Measurements from ENCODE around the gene ANKRD11. TPM values are rescaled to one million over a fixed set of nuclear protein-coding genes. Genes with fewer than 3 reads are reported as not detected.
"Not testable (repeated sequence)": the region's sequence is repeated elsewhere in the genome, so short reads cannot be mapped to it uniquely, and the experiment has no call there.

ANKRD11 gene
- polyA plus RNA-seq, 1 donor = 72.7 TPM

DNA sequence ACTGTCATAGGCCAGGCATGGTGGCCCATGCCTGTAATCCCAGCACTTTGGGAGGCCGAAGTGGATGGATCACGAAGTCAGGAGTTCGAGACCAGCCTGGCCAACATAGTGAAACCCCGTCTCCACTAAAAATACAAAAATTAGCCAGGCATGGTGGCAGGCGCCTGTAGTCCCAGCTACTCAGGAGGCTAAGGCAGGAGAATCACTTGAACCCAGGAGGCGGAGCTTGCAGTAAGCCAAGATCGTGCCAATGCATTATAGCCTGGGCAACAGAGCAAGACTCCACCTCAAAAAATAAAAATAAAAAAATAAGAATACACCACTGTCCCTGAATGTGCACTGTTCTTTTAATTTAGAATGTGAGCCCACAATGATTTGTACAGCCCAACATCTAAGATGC is 61.8 kb downstream of the ANKRD11 start:
- not testable (repeated sequence) for DNase-seq

- DNase-seq = no peak
These were observed 63.4 kb downstream of the ANKRD11 start for GRCh38 chr16:89426736-89427530.

GRCh38 chr16:89425523-89425922 is 64.8 kb downstream of the ANKRD11 start:
- no peak for DNase-seq

- DNase-seq = peak; percentile 36
These were observed 66.6 kb downstream of the ANKRD11 start for GRCh38 chr16:89423681-89424260.

- no peak for DNase-seq
These were observed 67.3 kb downstream of the ANKRD11 start for GRCh38 chr16:89422905-89423630.

- no peak for DNase-seq
These were observed 67.8 kb downstream of the ANKRD11 start for GRCh38 chr16:89422527-89422904.

DNA sequence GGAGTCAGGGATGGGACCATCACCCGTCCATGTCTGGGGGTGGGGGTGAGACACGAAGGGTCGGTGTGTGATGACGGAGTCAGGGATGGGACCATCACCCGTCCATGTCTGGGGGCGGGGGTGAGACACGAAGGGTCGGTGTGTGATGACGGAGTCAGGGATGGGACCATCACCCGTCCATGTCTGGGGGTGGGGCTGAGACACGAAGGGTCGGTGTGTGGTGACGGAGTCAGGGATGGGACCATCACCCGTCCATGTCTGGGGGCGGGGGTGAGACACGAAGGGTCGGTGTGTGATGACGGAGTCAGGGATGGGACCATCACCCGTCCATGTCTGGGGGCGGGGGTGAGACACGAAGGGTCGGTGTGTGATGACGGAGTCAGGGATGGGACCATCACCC is 69.1 kb downstream of the ANKRD11 start:
- DNase-seq = not testable (repeated sequence)

GRCh38 chr16:89420204-89420603 is 70.2 kb downstream of the ANKRD11 start:
- DNase-seq = no peak

GRCh38 chr16:89418352-89418751 is 72.0 kb downstream of the ANKRD11 start:
- DNase-seq = no peak

GRCh38 chr16:89417352-89417751 is 73.0 kb downstream of the ANKRD11 start:
- DNase-seq = no peak

- no peak for DNase-seq
These were observed 76.4 kb downstream of the ANKRD11 start for GRCh38 chr16:89413811-89414585.

GRCh38 chr16:89412811-89413210 is 77.5 kb downstream of the ANKRD11 start:
- DNase-seq = no peak

- DNase-seq = no peak
These were observed 79.0 kb downstream of the ANKRD11 start for GRCh38 chr16:89411335-89411850.

- no peak for DNase-seq
These were observed 79.5 kb downstream of the ANKRD11 start for GRCh38 chr16:89410794-89411309.

DNA sequence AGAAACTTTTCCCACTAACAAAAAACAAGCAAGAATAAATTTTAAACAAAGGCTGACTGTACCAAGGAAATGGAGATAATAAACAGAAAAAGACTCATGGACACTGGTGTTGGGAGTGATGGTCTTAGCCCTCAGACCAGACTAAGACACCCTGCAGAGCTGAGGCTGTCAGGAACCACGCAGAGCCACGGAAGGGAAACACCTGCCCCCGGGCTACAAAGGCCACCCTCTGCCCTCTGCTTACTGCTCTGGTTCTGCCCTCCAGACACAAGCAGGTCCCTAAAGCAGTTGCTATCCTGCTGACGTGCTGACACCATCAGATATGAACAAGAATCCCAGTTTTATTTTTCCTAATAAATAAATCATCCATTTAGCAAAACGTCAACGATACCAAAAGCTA is 80.0 kb downstream of the ANKRD11 start:
- DNase-seq = no peak

- no peak for DNase-seq
These were observed 81.1 kb downstream of the ANKRD11 start for GRCh38 chr16:89409161-89409711.

GRCh38 chr16:89408315-89408714 is 82.0 kb downstream of the ANKRD11 start:
- no peak for DNase-seq

- no peak for DNase-seq
These were observed 82.4 kb downstream of the ANKRD11 start for GRCh38 chr16:89407925-89408300.

- no peak for DNase-seq
These were observed 83.0 kb downstream of the ANKRD11 start for GRCh38 chr16:89407282-89407924.

DNA sequence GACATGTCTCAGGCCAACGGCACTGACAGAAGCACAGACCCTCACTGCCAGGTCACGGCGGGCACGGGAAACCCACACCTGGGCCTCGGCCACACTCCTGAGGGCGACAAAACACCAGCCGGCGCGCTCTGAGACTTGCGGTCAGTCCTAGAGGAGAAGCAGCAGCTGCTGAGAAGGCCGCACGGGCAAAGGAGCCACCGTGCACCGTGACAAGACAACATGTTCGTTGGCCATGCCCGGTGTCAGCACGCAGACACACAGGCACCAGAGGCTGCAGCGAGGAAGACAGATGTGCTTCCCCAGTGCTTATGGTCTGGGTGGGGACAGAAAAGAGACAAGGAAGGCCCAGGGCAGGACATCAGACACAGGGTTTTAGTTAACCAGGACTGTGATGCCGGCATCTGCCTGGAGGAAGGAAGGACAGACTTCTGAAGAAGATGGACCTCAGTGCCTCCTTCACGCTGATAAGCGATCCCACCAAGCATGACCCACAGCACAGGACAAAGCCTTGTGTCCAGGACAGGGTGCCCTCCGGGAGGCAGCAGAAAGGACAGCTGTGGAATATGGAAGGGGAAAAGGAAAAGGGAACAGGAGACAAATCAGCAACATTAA is 84.0 kb downstream of the ANKRD11 start:
- DNase-seq = no peak

GRCh38 chr16:89404561-89404960 is 85.8 kb downstream of the ANKRD11 start:
- DNase-seq = no peak

Data from hindlimb muscle (tissue), 1 donor.